HG02759 (cell line): ENCODE results near the gene CCT8.
"Not testable (repeated sequence)": the region's sequence is repeated elsewhere in the genome, so short reads cannot be mapped to it uniquely, and the experiment has no call there.

ENCODE experiments used
- ATAC-seq: cut with Tn5 transposase; IDR thresholded peaks from one replicate; pipeline ENCODE4 v1.9.1; 2021; ENCODE audit warnings: mild to moderate bottlenecking, moderate library complexity; ENCODE audit not compliant: unreplicated experiment

The CCT8 gene

DNA sequence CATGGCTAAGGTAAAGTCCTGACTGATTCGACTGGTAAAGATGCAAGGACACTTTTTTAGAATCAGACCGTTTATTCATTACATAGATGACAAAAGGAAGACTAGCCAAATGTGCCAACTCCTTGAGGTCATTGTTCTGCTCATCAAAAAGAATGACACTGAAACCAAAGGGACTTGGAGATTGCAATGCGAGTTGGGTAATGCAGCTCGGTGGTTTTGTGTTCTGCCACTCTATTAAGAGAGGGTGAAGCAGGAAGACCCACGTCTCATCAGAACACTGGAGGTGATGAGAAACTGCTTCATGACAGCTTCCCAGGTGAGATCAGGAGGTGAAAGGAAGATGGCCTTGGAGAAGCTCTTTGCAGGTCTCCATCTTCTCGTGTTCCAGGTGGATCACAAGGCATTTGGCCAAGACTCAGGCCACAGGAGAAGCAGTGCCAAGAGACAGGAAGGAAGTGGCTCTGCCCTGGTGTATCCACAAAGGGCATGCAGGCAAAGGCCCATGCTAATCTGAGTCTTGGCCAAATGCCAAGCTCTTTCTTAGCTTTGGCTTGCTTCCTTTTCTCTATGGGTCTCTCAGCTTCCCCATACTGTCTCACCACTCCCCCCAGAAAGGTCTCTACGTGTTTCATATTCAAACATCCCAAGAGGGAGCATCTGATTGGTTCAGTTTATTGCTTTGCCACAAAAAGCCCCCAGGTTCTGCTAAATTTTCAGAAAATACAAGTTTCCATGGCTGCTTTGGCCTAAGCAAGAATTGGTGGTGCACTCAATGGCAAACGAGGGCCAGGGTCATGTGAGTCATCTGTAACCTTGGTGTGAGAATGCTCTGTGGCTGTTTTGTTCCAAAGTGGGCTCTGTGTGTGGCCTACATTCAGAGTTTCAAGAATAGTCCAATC lies 5.7 kb upstream of the CCT8 start:
- ATAC-seq, result peak; percentile 58

GRCh38 chr21:29077651-29078090 lies 4.2 kb upstream of the CCT8 start:
- no peak for ATAC-seq

GRCh38 chr21:29076731-29077640 lies 3.5 kb upstream of the CCT8 start:
- ATAC-seq, result not testable (repeated sequence)

GRCh38 chr21:29075706-29076466 lies 2.4 kb upstream of the CCT8 start:
- ATAC-seq, result no peak

DNA sequence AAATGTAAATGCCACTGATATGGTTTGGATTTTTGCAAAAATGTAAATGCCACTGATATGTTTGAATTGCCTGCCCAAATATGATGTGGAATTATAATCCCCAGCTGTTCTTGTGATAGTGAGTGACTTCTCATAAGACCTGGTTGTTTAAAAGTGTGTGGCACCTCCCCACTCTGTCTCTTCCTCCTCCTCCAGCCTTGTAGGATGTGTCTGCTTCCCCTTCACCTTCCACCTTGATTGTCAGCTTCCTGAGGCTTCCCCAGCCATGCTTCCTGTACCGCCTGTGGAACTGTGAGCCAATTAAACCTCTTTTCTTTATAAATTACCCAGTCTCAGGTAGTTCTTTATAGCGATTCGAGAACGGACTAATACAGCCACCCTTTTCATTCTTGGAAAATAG lies 1.3 kb upstream of the CCT8 start:
- ATAC-seq, result no peak

DNA sequence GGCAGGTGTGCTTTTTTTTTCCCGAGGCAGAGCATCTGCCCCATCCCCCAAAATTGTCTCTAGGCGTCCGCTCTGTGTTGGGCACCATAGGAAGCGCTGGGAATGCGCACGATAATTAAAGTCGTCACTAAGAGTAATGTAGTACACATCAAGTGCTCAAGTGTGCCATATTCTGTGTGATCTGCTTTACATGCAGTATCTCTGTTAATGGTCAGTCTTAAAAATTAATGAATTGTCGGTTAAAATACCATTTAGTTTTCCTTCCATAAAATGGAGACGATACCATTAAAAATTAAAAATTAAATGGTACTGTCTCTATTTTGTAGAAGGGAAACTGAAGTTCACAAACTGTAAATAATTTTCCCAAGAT lies 544 bp upstream of the CCT8 start:
- ATAC-seq, result peak; percentile 22

DNA sequence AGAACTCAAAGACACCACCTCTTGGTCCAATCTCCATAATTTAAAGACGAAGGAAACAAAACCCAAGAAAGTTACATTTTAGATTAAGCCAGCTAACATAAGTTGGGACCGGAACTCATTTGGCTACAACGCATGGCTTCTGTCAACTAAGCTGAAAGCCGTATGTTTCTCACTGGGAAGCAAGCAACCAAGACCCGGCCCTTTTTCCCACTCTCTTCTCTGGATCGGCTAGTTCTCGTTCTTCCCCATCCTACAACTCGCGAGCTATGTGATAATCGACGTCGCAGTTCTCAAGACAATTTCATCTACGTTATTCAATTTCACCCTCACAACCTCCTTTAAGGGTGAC lies 601 bp downstream of the CCT8 start:
- peak; percentile 1 for ATAC-seq

GRCh38 chr21:29064850-29065481 lies 8.5 kb downstream of the CCT8 start:
- peak; percentile 98 for ATAC-seq

GRCh38 chr21:29056538-29057050 lies 16.9 kb downstream of the CCT8 start:
- no peak for ATAC-seq

GRCh38 chr21:29056005-29056404 lies 17.4 kb downstream of the CCT8 start:
- ATAC-seq, result no peak

GRCh38 chr21:29055080-29055479 lies 18.4 kb downstream of the CCT8 start:
- ATAC-seq, result no peak

DNA sequence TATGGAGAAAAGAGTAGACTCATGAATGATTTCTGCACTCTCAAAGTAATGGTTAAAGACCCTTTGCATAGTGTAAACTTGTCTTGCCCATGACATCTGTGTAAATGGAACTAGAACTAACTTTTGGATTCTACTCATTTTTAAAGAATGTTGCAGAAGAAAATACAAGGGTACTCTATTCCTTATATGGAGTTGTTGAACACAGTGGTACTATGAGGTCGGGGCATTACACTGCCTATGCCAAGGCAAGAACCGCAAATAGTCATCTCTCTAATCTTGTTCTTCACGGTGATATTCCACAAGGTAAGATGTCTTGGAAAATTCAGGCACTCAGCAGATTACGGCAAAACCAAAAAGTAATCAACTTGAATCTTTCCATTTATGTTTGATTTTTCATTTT lies 19.8 kb downstream of the CCT8 start:
- ATAC-seq, result no peak

DNA sequence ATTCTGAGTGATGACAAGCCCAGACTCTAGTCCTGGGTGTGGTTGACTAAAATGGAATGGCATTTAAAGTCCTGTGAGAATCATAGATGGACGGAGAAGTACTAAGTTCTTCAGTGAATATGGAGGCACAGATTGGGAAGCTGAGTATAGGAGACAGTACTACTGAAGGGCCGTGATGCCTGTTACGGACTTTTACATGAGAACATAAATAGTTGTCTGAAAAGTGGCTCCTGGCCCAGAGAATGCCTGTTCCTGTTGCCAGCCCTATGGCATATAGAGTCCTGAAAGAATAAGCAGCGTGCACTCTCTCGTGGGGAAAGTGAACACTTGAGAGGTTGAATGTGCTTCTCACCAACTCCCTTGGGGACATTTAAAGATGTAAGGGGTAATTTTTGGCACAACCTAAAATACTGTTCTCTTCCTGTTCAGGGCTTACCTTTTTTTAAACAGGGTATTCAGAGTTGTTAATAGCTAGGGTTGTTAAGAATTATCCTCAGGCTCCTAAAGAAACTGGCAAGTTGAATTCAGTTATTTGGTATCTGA lies 20.4 kb downstream of the CCT8 start:
- no peak for ATAC-seq

GRCh38 chr21:29052224-29052623 lies 21.2 kb downstream of the CCT8 start:
- no peak for ATAC-seq

- ATAC-seq, result no peak
Measured at GRCh38 chr21:29034678-29035077, 38.8 kb downstream of the CCT8 start.

- ATAC-seq, result no peak
Measured at GRCh38 chr21:29033871-29034270, 39.6 kb downstream of the CCT8 start.

GRCh38 chr21:29033301-29033700 lies 40.1 kb downstream of the CCT8 start:
- no peak for ATAC-seq

DNA sequence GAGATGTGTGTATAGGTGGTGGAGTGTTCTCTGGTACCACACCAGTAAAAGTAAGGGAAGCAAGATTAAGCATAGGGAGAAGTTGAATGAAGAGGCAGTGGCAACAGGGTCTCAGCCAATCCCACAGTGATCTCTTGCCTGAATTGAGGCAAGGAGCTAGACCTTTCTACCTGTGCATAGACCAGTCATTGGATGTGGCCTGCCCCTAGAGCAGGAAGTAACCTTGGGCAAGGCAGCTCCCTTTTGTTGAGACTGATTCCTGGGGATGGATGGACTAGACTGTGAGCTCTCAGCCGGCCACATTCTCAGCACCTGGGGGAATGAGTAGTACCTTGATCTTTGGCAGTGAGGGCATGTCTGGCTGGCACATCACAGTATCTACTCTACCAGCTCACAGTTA lies 42.5 kb downstream of the CCT8 start:
- no peak for ATAC-seq

- ATAC-seq, result no peak
Measured at GRCh38 chr21:29029524-29029923, 43.9 kb downstream of the CCT8 start.

GRCh38 chr21:29025328-29025713 lies 48.1 kb downstream of the CCT8 start:
- no peak for ATAC-seq
